Pancreas (tissue), 10 donors: ENCODE data around the gene ACADVL. TPM values are rescaled to one million over a fixed set of nuclear protein-coding genes. Genes with fewer than 3 reads are reported as not detected.

Experiments
- ATAC-seq, 4 donors: fragments of 200-7000 bp; cut with Tn5 transposase; one replicate each; pipeline versions ENCODE4 v1.8.0 to v1.9.1; 2020; ENCODE audit warnings: mild to moderate bottlenecking in 4 of 4, moderate library complexity in 4 of 4
- DNase-seq, 6 donors: peaks; one replicate each; pipeline ENCODE4 v3.0.0-alpha.2; 2020
- FAIRE-seq: peaks from 2 replicates; lab custom pipeline; 2012; peaks lifted over from hg19 to GRCh38; lab: Jason Lieb, UNC
- H3K27ac ChIP-seq, 4 donors: fragments of 200-600 bp; sonication (generic); 1 replicate in 3 of 4; 2 replicates in 1 of 4; pipeline versions ENCODE4 v1.5.0 to v1.8.0; 2020
- H3K27me3 ChIP-seq, 4 donors: fragments of 200-600 bp; one replicate each; pipeline ENCODE4 v1.8.0; 2021
- H3K36me3 ChIP-seq, 3 donors: fragments of 200-600 bp; sonication (generic) in 1 of 3; one replicate each; pipeline versions ENCODE4 v1.5.0 to v1.8.0; 2020 to 2021
- H3K4me1 ChIP-seq, 3 donors: fragments of 200-600 bp; one replicate each; pipeline ENCODE4 v1.8.0; 2021
- H3K4me3 ChIP-seq, 4 donors: fragments of 200-600 bp; sonication (generic) in 2 of 4; one replicate each; pipeline versions ENCODE4 v1.5.0 to v1.8.0; 2020 to 2021
- H3K9me3 ChIP-seq, 4 donors: fragments of 200-600 bp; one replicate each; pipeline ENCODE4 v1.8.0; 2021
- WGBS, 2 donors: extraction: QIAGEN DNeasy Blood & Tissue Kit; methylation state at CpG; one replicate each; pipeline ENCODE4 v1.1.7; 2013; 5-methylcytosine and 5-hydroxymethylcytosine counted together
- intact Hi-C, 3 donors: fragments of 100-400 bp; cut with DNase I; formaldehyde crosslinking; loops; one replicate each; pipeline versions ENCODE4 v1.11.1 to v1.14.2; 2022
- polyA plus RNA-seq, 2 donors: library from polyadenylated mRNA; stranded (reverse); fragments of 200-250 nt; gene quantifications; one replicate each; pipeline ENCODE4 v1.2.3, GENCODE V29; 2013
- total RNA-seq, 6 donors: library from RNA; stranded (reverse); fragmentation: NEBNext Ultra II Directional in 4 of 6; extraction: Animal tissue kit (Norgen Biotek cat#: 25700) in 4 of 6; gene quantifications; one replicate each; pipeline versions ENCODE4 v1.2.1 to v1.2.4, GENCODE V29; 2021 to 2023
- TF ChIP-seq, protein P1 (sequence below), 4 donors: fragments of 200-600 bp; sonication (generic) in 3 of 4; IDR thresholded peaks; one replicate each; pipeline versions ENCODE4 v1.5.0 to v1.8.0; 2021; ENCODE audit warnings: antibody characterized with exemption in 4 of 4
- donor health status: healthy with polysubstance abuse.
- donor health status: DM: no; HTN: no; CAD: no; lungs with moderate emphysema.
- donor health status: DM: no; HTN: no; CAD: no.
- donor health status: control.
- donor health status: control.
- donor health status: Bipolar disorder and iron deficiency.
- donor health status: DM: yes; HTN: yes; CAD: no.
- donor health status: DM: no; HTN: no; CAD: no.
- donor health status: DM: no; HTN: no; CAD: no.
- donor health status: DM: yes; HTN: yes; CAD: no.

ACADVL gene
- total and polyA plus RNA-seq, 8 donors: 447 to 3,251 (median 629) TPM

GRCh38 chr17:7253082-7253481 is 33.3 kb downstream of the ACADVL start:
- DNase-seq (no peak), FAIRE-seq (no peak), ATAC-seq (no peak)
- TF ChIP-seq, protein P1, sequence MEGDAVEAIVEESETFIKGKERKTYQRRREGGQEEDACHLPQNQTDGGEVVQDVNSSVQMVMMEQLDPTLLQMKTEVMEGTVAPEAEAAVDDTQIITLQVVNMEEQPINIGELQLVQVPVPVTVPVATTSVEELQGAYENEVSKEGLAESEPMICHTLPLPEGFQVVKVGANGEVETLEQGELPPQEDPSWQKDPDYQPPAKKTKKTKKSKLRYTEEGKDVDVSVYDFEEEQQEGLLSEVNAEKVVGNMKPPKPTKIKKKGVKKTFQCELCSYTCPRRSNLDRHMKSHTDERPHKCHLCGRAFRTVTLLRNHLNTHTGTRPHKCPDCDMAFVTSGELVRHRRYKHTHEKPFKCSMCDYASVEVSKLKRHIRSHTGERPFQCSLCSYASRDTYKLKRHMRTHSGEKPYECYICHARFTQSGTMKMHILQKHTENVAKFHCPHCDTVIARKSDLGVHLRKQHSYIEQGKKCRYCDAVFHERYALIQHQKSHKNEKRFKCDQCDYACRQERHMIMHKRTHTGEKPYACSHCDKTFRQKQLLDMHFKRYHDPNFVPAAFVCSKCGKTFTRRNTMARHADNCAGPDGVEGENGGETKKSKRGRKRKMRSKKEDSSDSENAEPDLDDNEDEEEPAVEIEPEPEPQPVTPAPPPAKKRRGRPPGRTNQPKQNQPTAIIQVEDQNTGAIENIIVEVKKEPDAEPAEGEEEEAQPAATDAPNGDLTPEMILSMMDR (IDR thresholded peaks at IDR 0.05): no peak
- no peaks in the 10 kb centered on the region for H3K27me3 ChIP-seq
- intact Hi-C loops: no loop called here
- H3K4me1 ChIP-seq: peaks cover 8 to 27% (median 11%) of the 10 kb centered on the region in 3 donors
- WGBS, 2 donors: 43 to 51% methylated on average over 5 of the region's 5 CpGs
- no peaks in the 10 kb centered on the region for H3K9me3 ChIP-seq
- peak overlapping the region in 2 of 4 donors; percentile 95 to 97 for H3K4me3 ChIP-seq
- peaks cover 4 to 21% (median 6%) of the 10 kb centered on the region in 3 donors for H3K36me3 ChIP-seq
- H3K27ac ChIP-seq: peak overlapping the region; percentile 99 to 100 (median 100)

DNA sequence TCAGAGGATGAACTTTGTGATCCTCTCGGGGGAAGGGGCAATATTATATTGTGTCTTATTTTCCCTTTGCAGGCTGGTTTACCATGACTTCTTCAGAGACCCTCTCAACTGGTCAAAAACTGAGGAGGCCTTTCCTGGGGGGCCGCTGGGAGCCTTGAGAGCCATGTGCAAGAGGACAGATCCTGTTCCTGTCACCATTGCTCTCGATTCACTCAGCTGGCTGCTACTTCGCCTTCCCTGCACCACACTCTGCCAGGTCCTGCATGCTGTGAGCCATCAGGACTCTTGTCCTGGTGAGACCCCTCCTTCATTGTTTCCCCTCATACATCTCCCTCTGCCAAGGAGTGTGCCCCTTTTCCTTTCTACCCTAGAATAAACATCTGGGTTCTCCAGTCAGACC is 34.8 kb downstream of the ACADVL start:
- H3K4me3 ChIP-seq: no peak overlapping the region
- WGBS, 2 donors: 86 to 90% methylated on average over 4 of the region's 4 CpGs
- DNase-seq (no peak), FAIRE-seq (no peak), ATAC-seq (no peak)
- intact Hi-C loops: no loop called here
- no peaks in the 10 kb centered on the region for H3K9me3 ChIP-seq
- no peak overlapping the region for H3K27ac ChIP-seq
- TF ChIP-seq, protein P1 (IDR thresholded peaks at IDR 0.05): no peak
- peaks cover 5 to 25% (median 10%) of the 10 kb centered on the region in 3 donors for H3K4me1 ChIP-seq
- peaks cover 4 to 21% (median 6%) of the 10 kb centered on the region in 3 donors for H3K36me3 ChIP-seq
- H3K27me3 ChIP-seq: no peaks in the 10 kb centered on the region

DNA sequence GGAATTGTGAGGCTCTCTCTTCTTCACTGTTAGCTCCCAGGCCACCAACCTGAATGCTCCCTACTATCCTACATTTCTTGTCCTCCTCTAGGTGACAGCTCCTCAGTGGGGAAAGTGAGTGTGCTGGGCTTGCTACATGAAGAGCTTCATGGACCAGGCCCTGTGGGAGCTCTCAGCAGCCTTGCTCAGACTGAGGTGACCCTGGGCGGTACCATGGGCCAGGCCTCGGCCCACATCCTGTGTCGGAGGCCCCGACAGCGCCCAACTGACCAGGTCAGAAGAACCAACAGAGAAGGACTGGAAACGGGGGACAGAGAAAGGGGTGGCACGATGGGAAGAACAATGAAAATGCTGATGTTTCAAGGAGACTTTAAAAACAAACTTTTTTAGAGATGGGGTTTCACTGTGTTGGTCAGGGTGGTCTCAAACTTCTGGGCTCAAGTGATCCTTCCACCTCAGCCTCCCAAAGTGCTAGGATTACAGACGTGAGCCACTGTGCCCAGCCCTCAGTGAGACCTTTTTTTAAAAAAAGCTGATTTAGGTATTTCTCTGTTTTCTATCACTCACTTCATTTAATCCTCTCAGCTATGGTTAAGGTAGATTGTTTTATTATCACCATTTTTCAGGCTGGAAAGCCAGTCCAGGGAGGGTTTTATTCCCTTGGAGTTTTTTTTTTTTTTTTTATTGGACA is 37.2 kb downstream of the ACADVL start:
- no peak overlapping the region for H3K27ac ChIP-seq
- TF ChIP-seq, protein P1 (IDR thresholded peaks at IDR 0.05): no peak
- WGBS, 2 donors: 87% methylated on average over 8 of the region's 8 CpGs
- intact Hi-C loops: no loop called here
- ATAC-seq (no peak), DNase-seq (no peak), FAIRE-seq (no peak)
- no peaks in the 10 kb centered on the region for H3K27me3 ChIP-seq
- H3K4me3 ChIP-seq: no peak overlapping the region
- no peaks in the 10 kb centered on the region for H3K9me3 ChIP-seq
- peaks cover 4 to 21% (median 6%) of the 10 kb centered on the region in 3 donors for H3K36me3 ChIP-seq
- H3K4me1 ChIP-seq: peaks cover 5 to 16% (median 6%) of the 10 kb centered on the region in 3 donors

- peak overlapping the region in 1 of 4 donors; percentile 81 for H3K4me3 ChIP-seq
- ATAC-seq (no peak), FAIRE-seq (no peak), DNase-seq (peak in 3 of 6 donors; percentile 60 to 69 (median 67))
- peaks cover 0 to 9% (median 6%) of the 10 kb centered on the region in 3 donors for H3K4me1 ChIP-seq
- TF ChIP-seq, protein P1 (IDR thresholded peaks at IDR 0.05): no peak
- peaks cover 4 to 21% (median 6%) of the 10 kb centered on the region in 3 donors for H3K36me3 ChIP-seq
- intact Hi-C loops: no loop called here
- no peaks in the 10 kb centered on the region for H3K9me3 ChIP-seq
- whole genome bisulfite sequencing, 2 donors: 56 to 59% methylated on average over 7 of the region's 7 CpGs
- peak overlapping the region in 2 of 4 donors; percentile 30 to 99 for H3K27ac ChIP-seq
- no peaks in the 10 kb centered on the region for H3K27me3 ChIP-seq
Measured at GRCh38 chr17:7258731-7259554, 39.2 kb downstream of the ACADVL start.
